HG03457 (cell line): ENCODE data around the gene TRIM26.
"Not testable (repeated sequence)": the region's sequence is repeated elsewhere in the genome, so short reads cannot be mapped to it uniquely, and the experiment has no call there.

ENCODE experiments used
- ATAC-seq: cut with Tn5 transposase; IDR thresholded peaks from one replicate; pipeline ENCODE4 v1.9.1; 2021; ENCODE audit warnings: moderate number of reproducible peaks; ENCODE audit not compliant: unreplicated experiment

The TRIM26 gene

GRCh38 chr6:30172681-30173080 is 40.5 kb downstream of the TRIM26 start:
- no peak for ATAC-seq

- ATAC-seq = no peak
Measured at GRCh38 chr6:30171677-30172471, 41.3 kb downstream of the TRIM26 start.

- no peak for ATAC-seq
Measured at GRCh38 chr6:30169658-30170614, 43.3 kb downstream of the TRIM26 start.

GRCh38 chr6:30168741-30169140 is 44.5 kb downstream of the TRIM26 start:
- no peak for ATAC-seq

- no peak for ATAC-seq
Measured at GRCh38 chr6:30167101-30167500, 46.1 kb downstream of the TRIM26 start.

- ATAC-seq = not testable (repeated sequence)
Measured at GRCh38 chr6:30165238-30165637, 48.0 kb downstream of the TRIM26 start.

GRCh38 chr6:30164714-30165113 is 48.5 kb downstream of the TRIM26 start:
- ATAC-seq = no peak

- ATAC-seq = no peak
Measured at GRCh38 chr6:30163918-30164654, 49.1 kb downstream of the TRIM26 start.

GRCh38 chr6:30163090-30163917 is 49.9 kb downstream of the TRIM26 start, which contains the start of gene TRIM15:
TRIM15 (plus strand) TSS chr6:30163546; CDS start chr6:30163685, 139 bp downstream.
- ATAC-seq = no peak

GRCh38 chr6:30162265-30163089 is 50.7 kb downstream of the TRIM26 start:
- no peak for ATAC-seq

GRCh38 chr6:30160785-30161531 is 52.2 kb downstream of the TRIM26 start, which contains the start of gene TRIM10:
TRIM10 (minus strand) TSS chr6:30161211; CDS start chr6:30160858, 353 bp downstream.
- ATAC-seq = no peak

GRCh38 chr6:30160008-30160784 is 53.0 kb downstream of the TRIM26 start:
- no peak for ATAC-seq

GRCh38 chr6:30158475-30159040 is 54.6 kb downstream of the TRIM26 start:
- no peak for ATAC-seq

GRCh38 chr6:30157999-30158398 is 55.2 kb downstream of the TRIM26 start:
- ATAC-seq = no peak

GRCh38 chr6:30157581-30157980 is 55.6 kb downstream of the TRIM26 start:
- ATAC-seq = no peak

GRCh38 chr6:30156774-30157173 is 56.4 kb downstream of the TRIM26 start:
- no peak for ATAC-seq

- ATAC-seq = no peak
Measured at GRCh38 chr6:30156262-30156599, 57.0 kb downstream of the TRIM26 start.
